AG09319 (cell line): ENCODE results near the gene ADK.
"Not testable (repeated sequence)": the region's sequence is repeated elsewhere in the genome, so short reads cannot be mapped to it uniquely, and the experiment has no call there.

Experiments used
- DNase-seq: peaks from one replicate; pipeline ENCODE4 v3.0.0-alpha.2; 2010; ENCODE audit warnings: low read depth; ENCODE audit errors: extremely low read depth
- TF ChIP-seq, protein P1 (sequence below): IDR thresholded peaks from 2 replicates; pipeline ENCODE4 v1.5.1; 2011; ENCODE audit warnings: low read depth, mild to moderate bottlenecking, inconsistent platforms, low read length, moderate library complexity

ADK gene

DNA sequence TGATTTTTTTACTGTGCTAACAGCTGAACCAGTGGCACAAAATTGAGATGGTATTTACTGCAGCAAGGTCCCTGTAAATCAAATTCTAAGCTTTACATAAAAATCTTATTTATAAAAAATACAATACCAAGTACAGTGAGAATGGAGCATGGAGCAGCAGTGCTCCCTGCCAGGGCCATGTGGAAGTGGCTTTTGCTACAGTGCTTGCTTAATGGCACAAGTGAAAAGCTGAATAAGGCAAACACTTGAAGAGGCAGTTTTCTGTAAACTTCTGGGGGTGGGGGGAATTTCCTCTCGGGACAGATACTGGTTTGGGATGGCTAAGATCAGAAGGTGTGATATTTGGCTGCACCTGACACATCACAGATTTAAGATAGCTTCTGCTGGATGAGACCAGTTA is 27.9 kb upstream of the ADK start:
- TF ChIP-seq, protein P1, sequence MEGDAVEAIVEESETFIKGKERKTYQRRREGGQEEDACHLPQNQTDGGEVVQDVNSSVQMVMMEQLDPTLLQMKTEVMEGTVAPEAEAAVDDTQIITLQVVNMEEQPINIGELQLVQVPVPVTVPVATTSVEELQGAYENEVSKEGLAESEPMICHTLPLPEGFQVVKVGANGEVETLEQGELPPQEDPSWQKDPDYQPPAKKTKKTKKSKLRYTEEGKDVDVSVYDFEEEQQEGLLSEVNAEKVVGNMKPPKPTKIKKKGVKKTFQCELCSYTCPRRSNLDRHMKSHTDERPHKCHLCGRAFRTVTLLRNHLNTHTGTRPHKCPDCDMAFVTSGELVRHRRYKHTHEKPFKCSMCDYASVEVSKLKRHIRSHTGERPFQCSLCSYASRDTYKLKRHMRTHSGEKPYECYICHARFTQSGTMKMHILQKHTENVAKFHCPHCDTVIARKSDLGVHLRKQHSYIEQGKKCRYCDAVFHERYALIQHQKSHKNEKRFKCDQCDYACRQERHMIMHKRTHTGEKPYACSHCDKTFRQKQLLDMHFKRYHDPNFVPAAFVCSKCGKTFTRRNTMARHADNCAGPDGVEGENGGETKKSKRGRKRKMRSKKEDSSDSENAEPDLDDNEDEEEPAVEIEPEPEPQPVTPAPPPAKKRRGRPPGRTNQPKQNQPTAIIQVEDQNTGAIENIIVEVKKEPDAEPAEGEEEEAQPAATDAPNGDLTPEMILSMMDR: no peak
- no peak for DNase-seq

DNA sequence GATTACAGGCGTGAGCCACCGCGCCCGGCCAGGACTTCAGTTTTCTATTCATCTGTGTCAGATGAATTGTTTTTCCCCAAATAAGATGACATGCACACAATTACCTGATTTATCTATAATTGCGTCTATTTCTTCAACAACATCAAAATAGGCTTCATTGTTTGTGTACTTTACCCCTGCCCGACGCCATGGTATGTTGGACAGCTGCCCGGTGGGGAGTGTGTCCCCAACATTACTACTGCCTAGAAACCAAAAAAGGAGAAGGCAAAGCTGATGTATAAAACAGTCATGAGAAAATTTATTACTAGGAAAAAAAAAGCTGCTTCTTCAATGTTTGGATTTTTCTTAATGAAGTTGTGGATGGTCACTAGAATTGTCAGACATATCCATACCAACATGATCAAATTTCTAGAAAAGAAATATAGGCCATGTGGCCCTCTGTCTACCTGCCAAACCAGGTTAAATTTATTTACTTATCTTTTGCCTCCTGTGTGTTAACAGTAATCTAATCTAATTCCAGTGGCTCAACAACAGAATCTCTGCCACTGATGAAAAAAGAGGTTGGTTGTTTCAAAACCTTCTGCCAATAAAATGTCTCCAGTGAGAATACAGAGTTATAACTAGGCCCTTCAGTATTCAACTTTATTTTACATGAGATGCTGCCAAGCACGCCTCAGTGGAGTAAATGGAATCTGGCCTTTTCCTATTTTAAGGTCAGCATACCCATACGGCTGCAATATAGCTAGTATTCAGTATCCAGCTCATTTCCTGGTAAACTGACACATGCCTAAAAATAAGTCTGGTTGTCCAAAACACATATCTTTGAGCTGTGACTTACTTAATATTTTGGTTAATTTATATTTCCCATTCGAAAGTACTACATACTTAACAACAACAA is 16.8 kb upstream of the ADK start:
- DNase-seq: no peak
- TF ChIP-seq, protein P1: no peak

DNA sequence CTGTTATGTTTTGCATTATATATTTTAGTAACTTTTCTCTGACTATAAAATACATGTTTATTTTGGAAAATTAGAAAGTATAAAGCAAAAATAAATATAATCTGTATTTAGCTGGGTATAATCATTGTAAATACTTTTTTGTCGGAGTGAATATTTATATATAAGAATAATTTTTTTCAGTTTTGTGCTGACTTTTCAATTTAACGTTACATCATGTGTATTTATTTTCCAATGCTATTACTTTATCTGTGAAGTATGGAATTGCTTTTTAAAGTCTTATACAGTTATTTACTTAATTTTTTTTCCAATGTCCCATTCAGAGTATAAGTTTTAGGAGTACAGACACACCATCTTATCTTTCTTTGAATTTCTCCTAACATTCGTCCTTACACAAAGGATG is 15.6 kb upstream of the ADK start:
- TF ChIP-seq, protein P1: no peak
- no peak for DNase-seq

DNA sequence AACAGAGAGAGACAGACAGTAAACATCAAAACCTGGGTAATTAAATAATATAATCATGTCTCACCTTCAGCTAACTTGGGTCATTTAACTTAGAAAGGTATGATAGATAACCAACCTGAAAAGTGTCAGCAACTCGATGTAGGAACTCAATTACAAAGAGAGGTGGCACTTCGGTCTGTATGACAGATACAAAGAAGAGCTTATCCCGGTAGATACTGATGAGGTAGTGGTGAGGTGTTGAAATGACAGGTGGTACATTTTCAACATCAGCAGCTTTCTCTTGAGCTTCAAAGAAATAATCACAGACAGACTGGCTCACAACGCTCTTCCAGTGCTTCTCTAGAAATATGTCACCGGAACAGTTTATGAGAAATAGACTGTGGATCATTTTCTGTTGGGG is 13.0 kb upstream of the ADK start:
- DNase-seq: no peak

DNA sequence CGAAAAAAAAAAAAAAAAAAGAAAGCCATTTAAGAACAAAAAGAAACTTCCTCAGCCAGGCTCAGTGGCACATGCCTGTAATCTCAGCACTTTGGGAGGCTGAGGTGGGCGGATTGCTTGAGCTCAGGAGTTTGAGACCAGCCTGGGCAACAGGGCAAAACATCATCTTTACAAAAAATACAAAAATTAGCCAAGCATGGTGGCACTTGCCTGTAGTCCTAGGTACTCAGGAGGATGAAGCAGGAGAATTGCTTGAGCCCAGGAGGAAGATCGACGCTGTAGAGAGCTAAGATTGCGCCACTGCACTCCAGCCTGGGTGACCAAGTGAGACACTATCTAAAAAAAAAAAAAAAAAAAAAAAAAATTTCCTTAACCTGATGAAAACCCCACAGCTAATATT is 12.4 kb upstream of the ADK start:
- not testable (repeated sequence) for DNase-seq

More for the DNA sequence above, 13.0 kb upstream of the ADK start:
- TF ChIP-seq, protein P1: no peak

DNA sequence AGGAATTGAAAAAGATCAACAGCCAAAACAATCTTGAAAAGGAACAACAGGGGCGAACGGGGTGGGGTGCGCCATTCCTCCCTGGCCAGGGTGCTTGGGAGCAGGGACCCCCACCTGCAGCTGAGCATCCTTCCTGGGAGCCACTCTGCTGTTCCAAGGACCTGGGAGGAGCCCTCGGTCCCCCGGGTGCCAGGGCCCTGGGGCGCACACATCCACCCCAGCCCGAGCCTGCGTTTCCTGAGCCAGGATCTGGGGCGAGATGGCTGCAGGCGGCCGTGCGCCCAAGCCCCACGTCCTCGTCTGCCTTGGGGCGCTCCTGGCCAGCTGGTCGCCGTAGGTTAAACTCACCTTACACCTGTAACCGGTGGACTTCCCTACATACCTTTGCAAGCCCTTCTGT is 11.0 kb upstream of the ADK start:
- no peak for DNase-seq

DNA sequence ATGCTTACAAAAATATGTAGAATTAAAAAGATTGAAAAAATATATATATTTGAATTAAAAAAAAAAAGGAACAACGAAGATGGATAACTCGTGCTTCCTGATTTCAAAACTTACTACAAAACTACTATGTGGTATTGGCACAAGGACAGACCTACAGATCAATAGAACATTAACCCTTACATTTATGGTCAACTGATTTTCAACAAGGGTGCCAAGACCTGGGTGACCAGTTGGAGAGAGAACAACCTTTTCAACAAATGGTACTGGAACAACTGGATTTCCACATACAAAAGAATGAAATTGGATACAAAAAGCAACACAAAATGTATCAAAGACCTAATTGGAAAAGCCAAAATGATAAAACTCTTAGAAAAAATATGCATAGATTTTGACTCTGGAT is 10.5 kb upstream of the ADK start:
- TF ChIP-seq, protein P1: no peak
- no peak for DNase-seq

More for the DNA sequence above, 11.0 kb upstream of the ADK start:
- TF ChIP-seq, protein P1: no peak

DNA sequence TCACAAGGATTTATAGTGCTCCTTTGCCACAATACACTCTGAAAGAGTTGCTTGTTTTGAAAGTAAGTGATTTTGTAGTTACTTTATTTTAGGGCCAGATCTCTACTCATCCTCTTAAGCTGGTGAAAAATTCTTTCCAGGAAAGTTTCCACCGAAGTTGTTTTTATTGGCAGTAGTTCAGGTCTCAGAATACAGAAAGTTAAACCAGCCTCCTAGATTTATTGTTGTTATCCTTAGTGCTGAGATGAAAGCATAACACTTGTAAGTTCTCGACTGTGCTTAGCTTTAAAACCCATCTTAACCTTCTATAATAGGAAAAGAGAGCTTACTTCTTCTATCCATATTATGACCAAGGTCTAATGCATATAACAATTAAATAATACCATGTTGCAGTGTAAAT is 5.9 kb upstream of the ADK start:
- TF ChIP-seq, protein P1: no peak
- peak; percentile 43 for DNase-seq

DNA sequence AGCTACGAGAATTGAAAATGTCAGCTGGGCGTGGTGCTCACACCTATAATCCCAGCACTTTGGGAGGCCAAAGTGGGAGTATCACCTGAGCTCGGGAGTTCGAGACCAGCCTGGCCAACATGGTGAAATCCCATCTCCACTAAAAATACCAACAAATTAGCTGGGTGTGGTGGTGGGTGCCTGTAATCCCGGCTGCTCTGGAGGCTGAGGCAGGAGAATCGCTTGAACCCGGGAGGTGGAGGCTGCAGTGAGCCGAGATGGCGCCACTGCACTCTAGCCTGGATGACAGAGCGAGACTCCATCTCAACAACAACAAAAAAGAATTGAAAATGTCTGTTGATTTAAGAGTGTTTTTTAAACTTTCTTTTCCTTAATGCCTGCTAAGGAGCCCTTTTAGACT is 4.0 kb upstream of the ADK start:
- not testable (repeated sequence) for DNase-seq
